ENCODE results near the gene OR4F17.
"Not testable (repeated sequence)": the region's sequence is repeated elsewhere in the genome, so short reads cannot be mapped to it uniquely, and the experiment has no call there.

OR4F17 gene, protein sequence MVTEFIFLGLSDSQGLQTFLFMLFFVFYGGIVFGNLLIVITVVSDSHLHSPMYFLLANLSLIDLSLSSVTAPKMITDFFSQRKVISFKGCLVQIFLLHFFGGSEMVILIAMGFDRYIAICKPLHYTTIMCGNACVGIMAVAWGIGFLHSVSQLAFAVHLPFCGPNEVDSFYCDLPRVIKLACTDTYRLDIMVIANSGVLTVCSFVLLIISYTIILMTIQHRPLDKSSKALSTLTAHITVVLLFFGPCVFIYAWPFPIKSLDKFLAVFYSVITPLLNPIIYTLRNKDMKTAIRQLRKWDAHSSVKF

DNA sequence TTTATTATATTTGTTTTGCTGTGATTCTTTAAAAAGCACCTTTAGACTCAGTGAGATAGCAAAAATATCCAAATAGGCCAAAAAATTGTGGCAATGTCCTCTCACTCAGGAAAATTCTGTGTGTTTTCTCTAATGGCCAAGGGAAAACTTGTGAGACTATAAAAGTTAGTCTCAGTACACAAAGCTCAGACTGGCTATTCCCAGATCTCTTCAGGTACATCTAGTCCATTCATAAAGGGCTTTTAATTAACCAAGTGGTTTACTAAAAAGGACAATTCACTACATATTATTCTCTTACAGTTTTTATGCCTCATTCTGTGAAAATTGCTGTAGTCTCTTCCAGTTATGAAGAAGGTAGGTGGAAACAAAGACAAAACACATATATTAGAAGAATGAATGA is at the start of gene OR4F17:
Gene OR4F17, plus strand, starts transcription at position 301 of the 400 bp plus-strand sequence. CDS start 3,575 bp downstream, outside the sequence.
- not testable (repeated sequence) for H3K4me3 ChIP-seq (replicated peaks in 1 of 2; ENCODE audit: low read depth in 2 of 2, low read length in 2 of 2); DNase-seq (ENCODE audit: low read depth in 2 of 2)

DNA sequence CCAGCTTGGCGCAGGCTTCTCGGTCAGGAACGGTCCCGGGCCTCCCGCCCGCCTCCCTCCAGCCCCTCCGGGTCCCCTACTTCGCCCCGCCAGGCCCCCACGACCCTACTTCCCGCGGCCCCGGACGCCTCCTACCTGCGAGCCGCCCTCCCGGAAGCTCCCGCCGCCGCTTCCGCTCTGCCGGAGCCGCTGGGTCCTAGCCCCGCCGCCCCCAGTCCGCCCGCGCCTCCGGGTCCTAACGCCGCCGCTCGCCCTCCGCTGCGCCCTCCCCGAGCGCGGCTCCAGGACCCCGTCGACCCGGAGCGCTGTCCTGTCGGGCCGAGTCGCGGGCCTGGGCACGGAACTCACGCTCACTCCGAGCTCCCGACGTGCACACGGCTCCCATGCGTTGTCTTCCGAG is 36.1 kb upstream of the OR4F17 start:
- not testable (repeated sequence) for DNase-seq (ENCODE audit: low read depth in 2 of 2)

DNA sequence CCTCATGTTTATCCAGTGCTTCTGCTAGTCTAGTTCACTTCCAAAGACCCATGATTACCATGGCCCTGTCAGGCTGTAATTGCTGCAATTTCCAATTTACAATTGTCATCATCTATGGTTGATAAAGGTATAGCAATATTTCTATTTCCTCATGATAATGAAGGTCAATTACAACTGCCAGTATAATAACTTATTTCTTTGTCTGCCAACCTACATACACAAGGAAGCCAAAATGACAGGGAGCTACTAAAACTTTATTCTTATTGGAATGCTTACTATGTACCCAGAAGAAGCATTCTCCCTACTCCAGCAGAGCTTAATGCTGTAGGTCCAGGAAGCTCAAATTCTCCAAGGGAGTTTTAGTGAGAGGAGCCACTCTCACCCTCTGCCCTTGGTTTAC is 24.0 kb upstream of the OR4F17 start:
- not testable (repeated sequence) for DNase-seq (ENCODE audit: low read depth in 2 of 2); H3K4me3 ChIP-seq (replicated peaks in 1 of 2; ENCODE audit: low read depth in 2 of 2, low read length in 2 of 2)

More for the DNA sequence above, 36.1 kb upstream of the OR4F17 start:
- H3K4me3 ChIP-seq (replicated peaks in 1 of 2; ENCODE audit: low read depth in 2 of 2, low read length in 2 of 2), result not testable (repeated sequence)

DNA sequence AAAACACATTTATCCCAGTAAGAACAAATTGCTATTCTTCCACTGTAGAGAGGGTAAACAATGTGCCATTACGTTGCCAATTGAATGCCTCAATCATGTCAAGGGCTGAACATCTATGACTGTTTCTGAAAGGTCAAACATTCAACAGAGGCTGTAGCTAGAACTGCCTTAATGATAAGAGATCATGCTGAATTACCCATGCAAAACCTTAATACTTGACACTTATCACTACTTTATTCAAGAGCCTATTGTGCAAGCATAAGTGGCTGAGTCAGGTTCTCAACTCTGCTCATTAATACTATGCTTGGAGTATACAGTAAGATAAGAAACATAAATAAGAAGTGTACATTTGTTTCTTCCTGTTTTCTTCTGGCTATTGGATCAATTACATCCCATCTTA is 23.3 kb upstream of the OR4F17 start:
- H3K4me3 ChIP-seq (replicated peaks in 1 of 2; ENCODE audit: low read depth in 2 of 2, low read length in 2 of 2); DNase-seq (ENCODE audit: low read depth in 2 of 2): not testable (repeated sequence)

DNA sequence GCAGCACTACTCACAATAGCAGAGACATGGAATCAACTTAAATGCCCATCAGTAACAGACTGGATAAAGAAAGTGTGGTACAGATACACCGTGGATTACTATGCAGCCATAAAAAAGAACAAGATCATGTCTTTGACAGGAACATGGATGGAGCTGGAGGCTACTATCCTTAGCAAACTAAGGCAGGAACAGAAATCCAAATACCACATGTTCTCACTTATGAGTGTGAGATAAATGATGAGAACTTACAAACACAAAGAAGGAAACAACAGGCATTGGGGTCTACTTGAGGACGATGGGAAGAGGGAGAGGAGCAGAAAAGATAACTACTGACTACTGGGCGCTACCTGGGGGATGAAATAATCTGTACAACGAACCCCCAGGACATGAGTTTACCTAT is 16.2 kb upstream of the OR4F17 start:
- DNase-seq (ENCODE audit: low read depth in 2 of 2), result peak in 1 of 2 donors; percentile 0
- not testable (repeated sequence) for H3K4me3 ChIP-seq (replicated peaks in 1 of 2; ENCODE audit: low read depth in 2 of 2, low read length in 2 of 2)

DNA sequence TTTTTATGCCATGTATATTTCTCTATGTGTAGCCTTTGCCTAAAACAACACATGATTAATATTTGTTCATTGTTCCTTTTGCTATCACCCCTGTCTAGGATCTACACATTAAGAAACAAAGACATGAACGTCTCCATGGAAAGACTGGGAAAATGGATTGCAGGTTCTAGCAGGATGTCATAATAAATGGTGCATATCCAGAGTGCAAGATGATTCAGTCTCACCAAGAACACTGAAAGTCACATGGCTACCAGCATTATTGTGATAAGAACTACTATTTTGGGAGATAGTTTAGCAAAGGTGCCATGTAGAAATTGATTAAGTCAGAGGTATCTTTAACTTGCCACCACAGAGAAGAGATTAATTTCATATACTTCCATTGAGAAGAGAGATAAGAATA is 12.1 kb upstream of the OR4F17 start:
- DNase-seq (ENCODE audit: low read depth in 2 of 2), result not testable (repeated sequence)

DNA sequence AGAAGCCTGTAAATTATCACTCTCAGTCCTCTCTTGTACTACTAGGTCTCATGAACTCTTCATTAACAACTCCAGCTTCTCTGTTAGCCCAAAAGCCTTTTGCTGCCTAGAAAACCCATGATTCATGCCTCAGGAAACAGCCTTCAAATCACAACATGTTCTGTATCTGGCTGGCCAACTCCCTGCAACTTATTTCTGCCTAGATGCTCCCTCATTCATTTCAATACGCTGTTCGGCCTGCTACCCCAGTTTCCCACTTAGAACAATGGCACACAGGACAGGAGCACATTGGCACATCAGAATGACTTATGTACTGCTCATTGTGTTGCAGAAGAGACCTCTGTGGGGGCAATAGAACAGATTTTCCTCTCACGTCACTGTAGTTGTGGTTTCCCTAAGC is 9.3 kb upstream of the OR4F17 start:
- DNase-seq (ENCODE audit: low read depth in 2 of 2); H3K4me3 ChIP-seq (replicated peaks in 1 of 2; ENCODE audit: low read depth in 2 of 2, low read length in 2 of 2): not testable (repeated sequence)

More for the DNA sequence above, 12.1 kb upstream of the OR4F17 start:
- H3K4me3 ChIP-seq (replicated peaks in 1 of 2; ENCODE audit: low read depth in 2 of 2, low read length in 2 of 2), result not testable (repeated sequence)

DNA sequence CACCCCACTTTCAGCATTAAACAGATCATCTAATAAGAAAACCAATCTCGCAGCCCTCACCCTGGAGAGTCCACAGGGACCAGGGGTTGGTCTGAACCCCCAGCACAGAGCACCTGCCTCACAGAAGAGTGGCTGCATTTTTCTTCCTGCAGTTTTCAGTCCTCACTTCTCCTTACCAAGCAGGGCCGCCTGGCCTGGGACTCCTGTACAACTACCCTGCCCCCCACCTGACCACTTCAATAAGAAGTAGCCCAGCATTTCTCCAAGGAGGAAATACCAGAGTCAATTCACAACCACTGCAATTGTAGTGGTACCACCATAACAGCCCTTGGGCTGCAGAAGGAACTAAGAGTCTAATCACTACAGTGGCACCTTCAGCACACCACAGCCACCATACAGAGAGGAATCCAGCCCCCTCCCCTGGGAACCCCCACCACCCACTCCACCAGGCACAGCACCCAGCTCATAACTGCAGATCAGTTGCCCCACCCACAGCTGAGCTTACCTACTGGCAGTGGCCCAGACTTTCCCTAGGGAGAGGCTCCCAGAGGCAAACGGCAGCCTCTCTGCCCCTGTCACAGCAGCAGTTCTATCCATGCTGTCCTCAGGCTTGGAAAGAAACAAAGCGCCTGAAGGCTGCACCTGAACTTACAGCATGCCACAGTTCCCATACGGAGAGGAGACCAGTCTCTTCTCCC is 13.7 kb downstream of the OR4F17 start:
- not testable (repeated sequence) for DNase-seq (ENCODE audit: low read depth in 2 of 2); H3K4me3 ChIP-seq (replicated peaks in 1 of 2; ENCODE audit: low read depth in 2 of 2, low read length in 2 of 2)

Data from cardiac fibroblast (primary cell).